HG03064 (cell line): ENCODE data around the gene BTBD1.
A peak's percentile ranks its signal among the peaks of the same experiment; 100 is the strongest.
"Not testable (repeated sequence)": the region's sequence is repeated elsewhere in the genome, so short reads cannot be mapped to it uniquely, and the experiment has no call there.

Experiments used
- ATAC-seq: cut with Tn5 transposase; IDR thresholded peaks from one replicate; pipeline ENCODE4 v1.9.1; 2021; ENCODE audit warnings: low read depth; ENCODE audit not compliant: unreplicated experiment

Gene BTBD1

GRCh38 chr15:83062768-83063180 is 4.3 kb downstream of the BTBD1 start:
- ATAC-seq, result no peak

- ATAC-seq, result no peak
Measured at GRCh38 chr15:83061680-83062079, 5.4 kb downstream of the BTBD1 start.

DNA sequence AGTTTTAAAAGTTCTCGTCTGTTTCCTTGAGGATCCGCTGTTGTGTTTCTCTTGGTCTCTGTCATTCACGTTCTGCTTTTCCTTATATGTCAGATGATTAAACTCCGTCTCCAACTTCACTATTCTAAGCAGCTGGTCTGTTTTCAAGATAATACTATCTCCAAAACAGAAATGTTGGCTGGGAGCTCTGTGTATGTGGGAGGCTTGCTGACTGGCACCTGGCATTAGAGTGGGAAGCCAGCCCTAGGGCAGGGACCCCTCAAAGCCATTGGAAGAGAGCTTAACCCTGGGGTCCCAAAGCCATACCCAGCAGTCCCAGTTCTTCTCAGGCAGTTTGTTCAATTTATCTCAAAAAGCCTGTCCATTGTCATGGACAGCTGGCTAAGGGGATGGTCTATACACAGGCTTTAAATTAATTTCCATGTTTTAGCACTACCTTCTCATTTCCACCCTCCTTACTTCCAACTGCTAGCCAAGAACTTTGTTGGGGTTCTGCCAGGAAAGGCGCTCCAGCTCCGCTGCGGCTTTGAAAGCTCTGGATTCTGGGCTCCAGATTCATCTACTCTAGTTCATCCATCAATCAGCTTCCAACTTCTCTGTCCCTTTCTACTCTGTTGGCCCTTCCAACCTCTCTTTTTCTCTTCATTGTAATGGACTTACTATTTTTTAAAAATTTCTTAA is 9.2 kb downstream of the BTBD1 start:
- no peak for ATAC-seq

DNA sequence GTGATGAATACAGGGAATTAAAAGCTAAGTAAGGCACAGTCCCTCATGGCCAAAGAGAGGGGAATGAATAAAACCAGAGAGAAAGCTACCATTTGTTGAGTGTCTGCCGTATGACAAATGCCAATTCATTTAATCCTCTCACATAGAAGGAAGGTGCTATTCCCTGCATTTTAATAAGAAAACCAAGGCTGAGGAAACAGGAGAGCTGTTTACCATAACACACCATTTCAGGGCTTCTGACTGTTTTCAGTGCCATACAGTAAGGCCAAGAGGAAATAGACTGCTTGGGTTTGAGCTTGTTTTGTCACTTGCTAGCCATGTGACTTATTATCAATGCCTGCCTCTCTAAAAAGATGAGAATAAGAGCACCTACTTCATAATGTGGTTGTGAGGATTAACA is 10.1 kb downstream of the BTBD1 start:
- ATAC-seq, result no peak

DNA sequence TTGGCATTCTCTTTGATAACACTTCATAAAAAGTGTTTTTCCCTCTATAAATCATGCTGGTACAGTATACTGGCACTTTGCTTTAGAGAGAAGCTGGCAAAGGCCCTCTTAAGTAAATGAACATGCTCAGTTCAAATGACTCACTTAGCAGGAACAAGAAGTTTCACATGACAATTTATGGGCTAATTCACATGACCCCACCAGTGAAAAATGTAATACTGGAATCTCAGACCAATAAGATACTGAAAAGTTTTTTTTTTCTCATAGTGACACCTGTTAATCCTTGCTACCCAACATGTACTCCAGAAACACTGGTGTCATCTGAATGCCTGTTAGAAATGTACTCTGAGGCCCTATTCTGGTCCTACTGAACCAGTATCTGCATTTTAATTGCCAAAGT is 13.9 kb downstream of the BTBD1 start:
- no peak for ATAC-seq

- ATAC-seq, result no peak
Measured at GRCh38 chr15:83046558-83047127, 20.4 kb downstream of the BTBD1 start.

- ATAC-seq, result no peak
Measured at GRCh38 chr15:83044156-83044555, 22.9 kb downstream of the BTBD1 start.

- ATAC-seq, result no peak
Measured at GRCh38 chr15:83039206-83039605, 27.8 kb downstream of the BTBD1 start.

- no peak for ATAC-seq
Measured at GRCh38 chr15:83036253-83036652, 30.8 kb downstream of the BTBD1 start.

- not testable (repeated sequence) for ATAC-seq
Measured at GRCh38 chr15:83031234-83031633, 35.8 kb downstream of the BTBD1 start.

- no peak for ATAC-seq
Measured at GRCh38 chr15:83030021-83030420, 37.0 kb downstream of the BTBD1 start.

DNA sequence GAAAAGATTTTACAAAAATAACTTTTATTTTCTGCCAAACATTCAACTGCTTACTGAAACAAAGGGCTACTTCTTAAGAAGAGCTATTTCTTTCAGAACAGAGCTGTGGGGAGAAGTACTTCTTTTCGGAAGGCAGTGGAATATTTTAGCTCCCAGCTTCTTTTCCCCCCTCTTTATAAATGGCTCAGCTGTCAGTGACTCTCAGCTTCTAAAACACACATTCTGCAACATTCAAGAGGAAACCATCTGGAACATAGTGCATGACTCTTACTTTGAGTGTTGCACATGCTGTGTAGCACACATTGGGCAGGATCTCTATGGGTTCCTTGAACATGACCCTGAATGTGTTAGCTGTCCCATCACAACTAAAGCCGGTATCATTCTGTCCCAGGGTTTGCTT is 48.6 kb downstream of the BTBD1 start:
- ATAC-seq, result no peak

DNA sequence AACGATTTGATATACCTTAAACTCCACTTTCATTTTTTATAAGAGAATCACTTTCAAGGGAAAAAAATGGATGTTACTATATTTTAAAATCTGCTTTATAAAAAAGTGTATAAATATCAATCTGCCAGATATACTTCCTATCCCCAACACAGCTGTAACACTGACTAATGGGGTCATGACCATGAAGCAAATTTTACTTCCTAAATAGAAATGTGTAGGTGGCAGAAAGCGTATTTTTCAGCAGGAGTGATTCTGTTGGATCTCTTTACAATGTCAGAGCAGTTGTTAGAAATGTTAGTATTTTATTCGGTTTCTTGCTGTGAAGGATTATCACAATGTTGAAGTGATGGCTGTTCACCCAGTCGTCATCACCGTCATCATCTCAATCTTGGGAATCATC is 50.1 kb downstream of the BTBD1 start:
- ATAC-seq, result no peak

- no peak for ATAC-seq
Measured at GRCh38 chr15:83015361-83015760, 51.7 kb downstream of the BTBD1 start.

GRCh38 chr15:83014205-83014653 is 52.8 kb downstream of the BTBD1 start:
- no peak for ATAC-seq

- no peak for ATAC-seq
Measured at GRCh38 chr15:83012636-83013035, 54.4 kb downstream of the BTBD1 start.

DNA sequence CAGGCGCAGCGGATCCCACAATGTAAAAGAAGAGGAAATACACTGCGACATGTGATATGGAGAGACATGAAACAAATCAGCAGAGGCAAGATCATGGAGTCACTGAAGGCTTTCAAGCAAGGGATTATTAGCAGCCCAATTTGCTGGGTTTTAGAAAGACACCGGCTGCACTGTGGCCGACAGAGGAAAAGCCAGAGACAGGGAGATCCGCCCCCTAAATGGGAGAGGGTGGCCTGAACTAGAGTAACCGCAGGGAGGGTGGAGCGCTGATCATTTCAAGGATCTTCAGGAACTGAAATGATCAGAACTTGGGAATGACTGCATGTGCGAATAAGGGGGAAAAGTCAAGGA is 55.0 kb downstream of the BTBD1 start:
- ATAC-seq, result no peak

DNA sequence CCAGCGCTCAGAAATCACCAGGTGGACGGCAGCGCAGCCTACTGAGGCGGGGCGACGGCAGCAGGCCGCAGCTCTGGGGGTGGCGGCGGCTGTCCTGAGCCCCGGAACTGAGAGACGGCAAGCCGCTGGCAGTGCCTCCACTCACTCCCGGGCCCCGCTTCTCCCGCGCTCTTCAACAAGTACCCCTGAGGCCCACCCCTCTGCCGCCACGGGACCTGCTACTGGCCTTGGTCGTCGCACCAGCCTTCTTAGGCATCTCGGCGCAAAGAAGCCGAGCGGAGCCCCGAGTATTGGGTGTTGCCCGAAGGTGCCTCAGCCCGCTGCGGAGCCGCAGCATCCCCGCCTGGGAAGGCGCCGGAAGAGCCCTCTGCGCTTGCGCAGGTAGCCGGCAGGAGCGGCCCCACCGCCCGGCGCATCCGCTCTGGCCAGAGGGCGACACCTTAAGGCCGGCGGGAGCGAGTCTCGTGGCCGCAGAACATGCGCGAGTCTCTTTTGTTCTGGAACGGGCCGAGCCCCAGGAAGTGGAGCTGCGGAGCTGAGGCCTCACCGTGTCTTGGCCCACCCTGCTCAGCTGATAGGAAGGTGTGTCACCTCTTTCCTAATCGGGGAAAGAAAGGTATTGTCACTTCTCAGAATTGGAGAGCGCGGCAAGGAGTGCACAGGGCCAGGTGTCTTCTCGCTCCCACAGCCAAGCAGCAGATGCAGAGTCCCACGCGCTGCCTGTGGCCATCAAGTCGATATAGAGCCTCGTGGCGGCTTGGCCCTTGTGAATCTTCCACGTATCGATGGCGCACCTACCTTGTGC is 55.6 kb downstream of the BTBD1 start, which contains the start of gene C15orf40:
C15orf40 (minus strand) TSS at position 369 of the 805 bp plus-strand sequence; CDS start at position 337, 32 bp downstream.
- peak; percentile 82 for ATAC-seq

DNA sequence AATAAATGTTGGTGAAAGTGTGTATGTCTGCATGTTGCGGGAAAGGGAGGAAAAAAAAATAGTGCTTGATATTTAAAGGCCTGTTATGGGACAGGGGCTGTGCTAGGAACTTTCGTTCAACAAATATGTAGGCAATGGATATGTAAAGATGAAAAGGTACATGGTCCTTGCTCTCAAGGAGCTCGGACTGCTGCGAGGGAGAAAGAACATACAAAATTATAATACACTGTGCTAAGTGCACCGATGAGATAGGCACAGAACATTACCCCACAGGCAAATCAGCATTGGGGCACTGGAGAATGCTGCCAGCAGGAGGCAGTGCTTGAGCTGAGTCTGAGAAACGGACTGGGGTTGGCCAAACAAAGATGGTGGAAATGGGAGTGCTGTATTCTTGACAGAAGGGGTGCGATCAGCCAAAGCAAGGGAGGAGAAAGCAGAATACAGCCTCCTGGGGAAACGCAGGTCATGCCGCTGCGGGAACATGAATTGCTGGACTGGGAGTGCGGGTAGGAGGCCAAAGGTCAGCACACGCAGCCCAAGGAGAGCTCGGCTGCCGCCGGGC is 56.3 kb downstream of the BTBD1 start:
- ATAC-seq, result peak; percentile 57

DNA sequence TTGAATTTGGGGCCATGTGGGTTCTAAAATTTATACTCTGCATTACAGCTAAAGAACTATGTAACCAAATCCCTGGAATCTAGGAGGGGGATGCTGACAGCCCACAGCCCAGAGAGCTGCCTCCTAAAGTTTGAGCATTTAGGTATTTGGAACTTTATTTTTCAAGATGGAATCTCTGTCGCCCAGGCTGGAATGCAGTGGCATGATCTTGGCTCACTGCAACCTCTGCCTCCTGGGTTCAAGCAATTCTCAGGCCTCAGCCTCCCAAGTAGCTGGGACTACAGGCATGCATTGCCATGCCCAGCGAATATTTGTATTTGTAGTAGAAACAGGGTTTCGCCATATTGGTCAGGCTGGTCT is 66.4 kb downstream of the BTBD1 start:
- not testable (repeated sequence) for ATAC-seq

GRCh38 chr15:82999905-83000671 is 67.0 kb downstream of the BTBD1 start:
- ATAC-seq, result no peak
